HG02571 (cell line): Measurements from ENCODE around the gene DUSP8.

Source experiments
- ATAC-seq: cut with Tn5 transposase; IDR thresholded peaks from one replicate; pipeline ENCODE4 v1.9.1; 2021; ENCODE audit warnings: mild to moderate bottlenecking, moderate library complexity; ENCODE audit not compliant: unreplicated experiment

DUSP8 gene

DNA sequence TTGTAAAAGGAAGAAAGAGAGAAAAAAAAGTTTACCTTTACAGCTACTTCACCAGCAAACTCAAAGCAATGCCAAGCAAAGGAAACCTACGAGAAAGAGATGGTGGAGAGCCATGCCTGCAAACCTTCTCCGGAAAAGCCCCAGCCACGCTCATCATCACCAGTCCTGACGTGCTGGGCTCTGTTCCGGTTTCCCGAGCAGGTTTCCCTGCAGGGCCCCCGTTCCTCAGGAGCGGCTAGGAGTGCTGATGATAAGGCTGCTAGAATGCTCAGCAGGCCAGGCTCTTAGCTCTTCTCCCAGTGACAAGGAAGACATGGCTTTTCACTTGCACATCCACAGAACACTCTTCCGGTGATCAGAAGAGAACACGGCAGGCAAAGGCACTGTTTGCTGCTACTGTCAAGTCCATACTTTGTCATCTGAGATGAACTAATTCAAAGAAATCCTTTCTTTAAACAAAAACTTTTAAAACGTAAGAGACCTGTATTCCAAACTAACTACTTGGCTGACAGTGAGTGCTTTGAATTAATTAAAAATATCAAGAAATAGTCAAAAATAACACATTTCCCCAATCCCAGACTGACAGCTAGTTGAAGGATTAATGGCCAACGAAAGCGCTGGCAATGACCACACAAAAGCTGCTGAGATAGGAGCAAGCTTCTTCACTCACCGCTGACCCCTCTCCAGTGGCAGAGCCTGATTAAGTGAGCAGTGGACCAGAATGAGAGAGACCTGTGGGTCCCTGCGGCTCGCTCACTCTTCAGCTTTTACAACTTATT, 35.8 kb downstream of the DUSP8 start:
- ATAC-seq, result no peak

DNA sequence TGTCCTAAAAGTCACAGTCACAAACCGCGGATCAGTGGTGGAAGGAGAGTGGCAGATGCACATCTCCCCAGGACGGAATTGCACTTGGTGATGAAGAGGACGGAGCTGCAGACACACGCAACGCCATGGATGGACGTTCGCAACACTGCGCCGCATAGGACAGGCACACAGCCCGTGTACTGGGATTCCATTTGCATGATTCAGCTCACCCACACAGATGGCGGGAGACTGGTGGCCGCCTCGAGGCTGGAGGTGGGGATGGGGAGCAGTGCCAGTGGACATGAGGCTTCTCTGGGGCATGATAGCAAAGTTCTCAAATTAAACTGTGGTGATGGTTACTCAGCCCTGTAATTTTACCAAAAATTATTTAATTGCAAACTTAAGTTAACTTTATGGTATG, 37.4 kb downstream of the DUSP8 start:
- ATAC-seq, result no peak

DNA sequence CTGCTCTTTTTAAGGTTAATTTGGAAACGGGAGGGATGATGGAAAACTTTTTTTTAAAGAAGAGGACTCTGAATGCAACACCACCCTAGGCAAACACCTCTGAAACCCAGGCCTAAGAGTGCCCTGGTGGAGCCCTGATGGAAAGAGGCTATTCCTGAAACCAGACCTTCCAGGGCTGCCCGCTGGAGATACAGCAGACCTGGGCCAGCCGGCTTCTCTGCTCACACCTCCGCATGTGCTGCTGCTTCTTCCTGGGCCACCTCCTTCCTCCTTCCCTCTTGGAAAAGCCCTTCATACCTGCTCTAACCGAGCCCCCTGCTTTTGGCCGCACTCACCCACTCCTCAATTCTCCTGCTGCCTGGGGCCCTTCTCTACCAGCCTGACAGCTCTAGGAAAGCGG, 37.9 kb downstream of the DUSP8 start:
- ATAC-seq, result no peak

DNA sequence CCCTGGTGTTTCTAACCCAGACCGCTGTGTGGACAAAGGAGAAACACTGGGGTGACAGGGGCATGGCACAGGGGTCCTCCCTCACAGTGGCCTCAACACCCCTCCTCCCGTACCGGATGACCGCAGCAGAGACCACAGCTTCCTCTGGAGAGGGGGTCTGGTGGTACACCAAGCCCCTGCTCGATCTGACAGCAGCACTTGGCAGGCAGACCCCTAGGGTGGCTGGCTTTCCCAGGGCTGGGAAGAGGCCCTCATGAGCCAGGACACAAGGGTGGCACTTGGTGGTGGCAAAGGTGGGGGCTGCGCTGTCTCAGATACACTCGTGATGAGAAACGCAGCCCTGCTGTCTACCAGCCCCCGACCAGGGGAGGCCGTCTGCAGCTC, 38.7 kb downstream of the DUSP8 start:
- no peak for ATAC-seq

DNA sequence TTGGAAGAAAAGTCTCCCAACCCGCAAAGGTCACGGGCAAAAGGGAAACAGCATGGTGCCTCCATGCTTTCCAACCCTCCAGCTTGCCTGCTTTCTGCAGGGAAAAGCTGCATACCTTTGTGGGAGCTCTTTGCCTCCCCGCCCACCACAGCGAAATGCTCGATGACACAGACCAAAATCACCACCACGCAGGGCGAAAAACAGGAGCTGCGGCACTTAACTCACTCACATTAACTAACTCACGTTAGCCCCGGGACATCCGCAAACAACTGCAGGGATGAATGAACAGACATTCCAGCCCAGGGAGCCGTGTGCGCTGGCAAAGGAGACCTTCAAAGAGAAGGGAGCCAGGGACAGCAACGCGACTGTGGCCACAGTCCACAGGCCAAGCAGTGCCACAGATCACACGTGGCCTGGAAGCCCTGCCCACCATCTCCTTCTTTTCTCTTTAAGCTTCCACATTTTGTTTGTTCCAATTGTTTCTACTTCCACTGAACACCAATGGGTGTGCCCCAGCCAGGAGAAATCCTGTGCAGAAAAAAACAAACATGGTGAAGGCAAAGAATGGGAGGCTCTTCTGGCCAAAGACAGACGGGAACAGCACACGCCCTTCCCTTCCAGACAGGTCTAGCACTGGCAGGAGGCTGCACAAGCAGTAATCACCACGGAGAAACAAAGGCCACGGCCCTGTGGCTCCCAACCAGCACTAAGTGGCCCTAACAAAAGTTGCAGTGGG, 39.3 kb downstream of the DUSP8 start:
- no peak for ATAC-seq

DNA sequence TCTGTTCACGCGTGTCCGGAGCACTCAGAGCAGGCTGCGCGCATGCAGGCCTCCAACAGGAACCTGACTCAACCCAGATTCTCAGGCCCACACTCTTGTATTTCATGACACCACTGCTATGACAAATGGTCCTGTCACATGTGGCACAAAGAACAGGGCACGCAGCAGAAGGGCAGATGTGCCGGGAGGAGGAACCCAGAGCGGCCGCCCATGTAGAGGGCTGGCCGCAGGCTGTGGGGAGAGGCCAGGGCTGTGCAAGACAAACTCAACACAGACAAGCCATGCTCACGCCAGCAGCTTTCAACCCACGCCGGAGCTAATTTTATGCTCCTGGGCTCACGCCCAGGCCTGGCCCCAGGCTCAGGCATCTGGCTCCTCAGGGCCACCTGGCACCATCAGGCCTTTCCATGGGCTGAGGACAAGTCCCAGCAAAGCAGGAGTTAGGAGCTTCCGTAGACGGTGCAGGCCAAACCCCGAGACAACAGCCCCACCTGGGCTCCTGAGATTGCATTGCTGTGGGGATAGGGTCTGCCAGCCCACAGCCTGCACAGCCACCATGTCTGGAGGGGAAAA, 40.0 kb downstream of the DUSP8 start:
- no peak for ATAC-seq

DNA sequence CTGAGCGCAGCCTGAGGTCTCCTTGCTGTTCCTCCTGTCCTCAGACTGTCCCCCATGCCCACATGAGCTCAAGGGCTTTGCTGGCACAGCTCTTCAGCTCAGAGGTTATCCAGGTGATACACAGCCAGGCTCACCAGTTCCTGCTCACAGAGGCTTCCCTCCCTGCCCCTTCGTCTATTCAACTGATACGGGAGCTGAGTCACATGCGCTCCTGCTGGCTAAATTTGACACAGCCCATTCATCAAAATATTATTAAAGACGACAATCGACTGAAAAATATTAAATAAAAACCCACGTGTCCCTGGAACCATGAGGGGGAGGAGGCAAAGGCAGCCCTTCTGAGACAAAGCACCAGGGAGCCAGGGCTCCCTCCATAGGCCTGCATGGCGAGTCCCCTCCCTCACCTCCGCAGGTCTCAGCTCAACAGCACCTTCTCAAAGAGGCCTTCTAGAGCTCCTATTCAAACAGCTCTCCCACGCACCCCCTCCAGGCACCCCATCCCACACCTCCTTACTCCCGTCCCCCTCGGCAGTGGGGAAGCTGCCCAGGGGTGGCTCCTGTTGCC, 40.5 kb downstream of the DUSP8 start:
- no peak for ATAC-seq

DNA sequence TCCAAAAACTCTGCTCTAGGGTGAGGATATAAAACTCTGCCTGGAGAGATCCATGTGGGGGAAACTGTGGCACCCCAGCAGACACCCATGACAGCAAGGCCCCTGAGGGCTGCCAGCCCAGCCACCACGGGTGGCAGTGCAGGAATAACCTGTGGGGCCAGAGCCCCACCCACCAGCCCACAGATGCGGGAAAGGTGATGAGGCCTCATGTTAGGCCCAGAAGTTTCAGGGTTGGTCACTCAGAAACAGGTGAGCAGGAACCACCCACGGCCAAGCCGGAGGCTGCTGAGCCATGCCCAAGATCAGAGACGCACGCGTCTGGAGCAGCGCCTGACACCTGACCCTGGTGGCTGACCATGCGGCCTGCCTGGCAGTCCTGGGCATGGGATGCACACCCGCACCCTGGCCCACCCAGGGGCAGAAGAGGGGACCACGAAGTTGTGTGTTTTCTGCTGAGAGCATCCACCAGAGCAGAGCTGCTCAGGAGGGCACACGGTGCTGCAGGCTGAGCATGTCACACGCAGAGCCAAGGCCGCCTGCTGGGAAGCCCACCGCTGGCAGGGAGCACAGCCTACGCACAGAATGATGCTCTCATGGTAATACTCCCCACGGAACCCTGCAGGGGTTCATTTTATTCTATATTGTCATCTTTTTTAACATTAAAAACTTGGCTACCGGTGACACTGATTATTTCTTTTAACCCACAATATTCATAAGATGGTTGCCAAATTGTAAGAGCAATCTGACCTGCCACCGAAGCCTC, 41.2 kb downstream of the DUSP8 start:
- no peak for ATAC-seq

DNA sequence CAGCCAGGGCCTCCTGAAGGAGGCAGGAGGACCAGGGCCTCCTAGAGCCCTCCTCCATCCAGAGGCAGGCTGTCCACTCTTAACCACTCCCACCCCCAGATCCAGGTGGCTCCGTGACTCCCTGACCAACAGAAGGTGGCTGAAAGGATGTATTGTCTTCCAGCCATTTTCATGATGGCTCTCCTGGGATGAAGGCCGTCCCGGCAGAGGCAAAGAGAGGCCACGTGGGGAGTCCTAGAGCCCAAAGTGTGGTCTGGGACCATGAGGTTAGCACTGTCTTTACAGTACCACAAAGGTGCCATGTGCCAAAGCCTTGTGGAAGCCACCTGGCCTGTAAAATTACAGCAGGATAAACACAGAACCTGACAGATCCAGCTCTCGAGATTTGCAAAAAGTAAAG, 42.3 kb downstream of the DUSP8 start:
- ATAC-seq, result no peak

DNA sequence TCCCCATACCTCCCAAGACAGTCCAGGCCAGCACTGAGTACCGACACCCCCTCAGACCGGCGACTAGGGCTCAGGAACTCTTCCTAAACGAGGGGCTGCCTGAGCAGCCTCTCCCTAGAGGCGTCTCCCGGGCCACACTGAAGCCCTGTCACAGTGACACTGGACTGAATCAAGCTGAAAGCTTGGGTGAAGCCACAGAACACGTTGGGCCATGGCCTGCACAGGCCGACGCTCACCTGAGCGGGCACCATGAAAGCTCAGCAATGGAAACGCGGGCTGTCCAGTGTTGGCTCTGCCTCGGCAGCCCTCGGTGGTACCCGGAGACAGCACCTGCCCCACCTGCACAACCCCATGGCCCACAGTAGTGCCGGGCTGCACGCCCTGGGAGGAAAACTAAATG, 42.8 kb downstream of the DUSP8 start:
- no peak for ATAC-seq

DNA sequence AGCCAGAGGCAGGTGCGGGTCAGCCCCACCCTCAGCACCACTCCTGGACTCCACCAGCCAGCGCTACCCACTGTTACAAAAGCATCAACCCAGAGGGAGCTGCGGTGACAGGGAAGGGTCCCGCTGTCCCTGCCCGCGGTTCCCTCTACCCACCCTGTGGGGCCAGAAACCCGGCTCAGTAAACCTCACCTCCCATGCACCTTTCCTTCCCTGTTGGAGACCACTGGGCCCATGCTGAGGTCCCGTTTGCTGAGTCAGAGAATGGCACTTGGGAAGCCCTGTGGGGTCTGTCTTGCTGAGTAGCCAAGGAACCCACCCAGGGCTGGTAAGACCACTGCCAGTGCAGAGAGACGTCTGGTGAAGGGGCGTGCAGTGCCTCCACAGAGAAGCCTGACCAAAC, 43.4 kb downstream of the DUSP8 start:
- ATAC-seq, result no peak

DNA sequence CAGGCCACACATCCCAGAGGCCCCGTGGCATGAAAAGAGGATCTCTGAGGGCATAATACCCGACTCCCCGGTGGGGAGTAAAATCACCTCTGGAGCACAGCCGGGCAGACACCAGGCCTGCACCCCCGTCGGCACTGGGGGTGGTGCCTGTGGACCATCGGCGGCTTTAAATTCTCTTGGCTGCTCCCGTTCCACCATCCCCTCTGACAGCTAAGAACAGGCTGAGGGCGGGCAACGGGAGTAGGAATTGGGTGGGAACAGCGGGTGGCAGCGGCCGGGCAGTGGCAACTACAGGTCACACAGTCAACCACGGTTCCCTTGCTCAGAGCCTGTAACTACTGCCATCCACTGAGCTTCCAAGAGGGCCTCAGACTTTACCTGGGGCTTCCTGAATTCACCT, 45.3 kb downstream of the DUSP8 start:
- ATAC-seq, result no peak

DNA sequence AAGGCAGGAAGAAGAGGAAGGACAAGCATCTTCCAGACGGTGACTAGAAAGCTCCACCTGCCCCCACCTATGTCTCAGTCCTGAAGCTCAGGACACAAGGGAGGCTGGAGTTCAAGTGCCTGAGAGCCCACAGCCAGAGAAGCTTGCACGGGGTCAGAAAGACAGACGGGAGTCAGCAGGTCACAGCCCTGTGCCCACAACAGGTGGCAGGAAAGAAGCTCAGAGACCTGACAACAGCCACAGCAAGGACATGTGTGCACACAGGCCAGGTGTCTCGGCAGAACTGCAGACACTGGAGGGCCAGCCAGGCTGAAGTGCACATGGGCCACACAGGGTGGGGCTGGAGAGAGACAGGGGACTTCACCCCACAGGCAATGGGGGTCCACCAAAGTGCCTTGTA, 48.3 kb downstream of the DUSP8 start:
- ATAC-seq, result no peak

DNA sequence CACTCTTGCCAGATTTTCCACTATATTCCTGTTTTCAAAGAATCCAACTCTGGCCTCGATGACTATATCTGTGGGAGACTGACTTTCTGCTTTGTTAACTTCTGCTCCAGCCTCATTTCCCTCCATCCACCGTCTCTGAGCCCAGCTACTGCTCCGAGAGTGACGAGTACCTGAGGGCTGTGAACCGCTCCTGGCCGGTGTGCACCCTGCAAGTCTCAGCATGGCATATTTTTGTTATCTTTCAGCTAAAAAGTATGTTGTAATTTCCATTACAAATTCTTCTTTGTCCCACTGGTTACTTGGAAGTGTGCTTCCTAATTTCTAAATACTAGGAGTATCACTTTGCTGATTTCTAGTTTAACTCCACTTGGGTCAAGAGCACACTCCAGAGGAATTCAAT, 49.0 kb downstream of the DUSP8 start:
- no peak for ATAC-seq

DNA sequence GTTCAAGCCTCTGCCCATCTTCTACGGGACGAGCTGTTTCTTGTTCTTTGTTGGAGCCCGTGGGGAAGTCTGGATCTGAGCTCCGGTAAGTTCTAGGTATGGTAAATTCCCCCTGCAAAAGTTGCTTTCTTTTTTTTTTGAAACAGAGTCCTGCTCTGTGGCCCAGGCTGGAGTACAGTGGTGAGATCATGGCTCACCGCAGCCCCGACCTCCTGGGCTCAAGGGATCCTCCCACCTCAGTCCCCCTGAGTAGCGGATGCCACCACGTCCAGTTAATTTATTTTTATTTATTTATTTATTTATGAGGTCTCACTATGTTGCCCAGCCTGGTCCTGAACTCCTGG, 50.0 kb downstream of the DUSP8 start:
- ATAC-seq, result peak; percentile 35

DNA sequence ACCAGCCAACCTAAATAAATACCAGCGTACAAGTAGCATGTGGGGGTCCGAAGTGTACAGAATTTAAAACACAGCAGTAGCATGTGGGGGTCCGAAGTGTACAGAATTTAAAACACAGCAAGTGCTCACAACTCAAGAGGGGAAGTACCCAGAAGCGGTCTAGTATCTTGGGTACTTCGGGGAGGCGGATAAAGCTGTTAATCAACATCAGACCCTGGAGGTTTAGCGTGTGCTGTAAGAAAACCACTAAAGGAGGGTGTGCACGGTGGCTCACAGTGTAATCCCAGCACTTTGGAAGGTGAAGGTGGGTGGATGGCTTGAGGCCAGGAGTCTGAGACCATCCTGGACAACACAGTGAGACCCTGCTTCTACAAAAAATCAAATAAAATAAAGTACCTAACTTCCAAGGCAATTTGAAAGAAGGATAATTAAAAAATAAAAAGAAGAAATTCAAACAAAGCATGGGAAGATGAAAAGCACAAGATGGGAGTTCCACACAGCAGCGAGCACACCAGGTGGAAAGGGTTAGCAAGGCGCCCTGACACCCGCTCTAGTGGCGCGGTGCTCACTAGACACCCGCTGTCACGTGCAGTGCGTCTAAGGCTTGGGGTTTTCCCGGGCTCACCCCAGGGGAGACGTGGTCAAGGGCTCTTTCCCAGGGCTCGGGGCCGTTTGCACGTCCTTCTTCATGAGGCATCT, 50.5 kb downstream of the DUSP8 start:
- peak; percentile 90 for ATAC-seq

DNA sequence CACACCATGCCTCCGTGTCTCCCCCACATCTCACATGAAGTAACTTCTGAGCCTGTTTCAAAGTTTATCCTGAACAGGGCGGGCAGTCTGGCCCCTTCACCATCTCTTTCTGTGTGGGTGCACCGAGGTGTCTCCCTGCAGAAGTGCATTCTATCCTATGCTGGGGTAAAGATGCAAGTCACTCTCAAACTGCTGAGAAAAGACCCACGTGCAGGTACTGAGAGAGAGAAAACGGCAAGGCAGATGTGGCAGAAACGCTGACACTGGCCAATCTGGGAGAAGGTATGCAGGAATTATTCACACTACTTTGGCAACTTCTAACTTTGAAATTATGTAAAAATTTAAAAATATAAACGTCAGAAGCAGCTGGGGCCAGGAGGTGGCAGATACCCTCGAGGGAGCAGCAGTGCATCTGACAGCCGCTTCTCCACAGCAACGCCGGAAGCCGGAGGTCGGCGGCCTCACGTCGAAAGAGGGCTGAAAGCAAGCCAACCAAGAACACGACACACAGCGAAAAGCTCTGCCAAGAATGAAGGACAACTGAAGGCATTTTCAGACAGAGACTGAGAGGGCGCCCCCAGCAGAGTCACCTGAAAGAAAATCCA, 51.3 kb downstream of the DUSP8 start:
- ATAC-seq, result no peak

DNA sequence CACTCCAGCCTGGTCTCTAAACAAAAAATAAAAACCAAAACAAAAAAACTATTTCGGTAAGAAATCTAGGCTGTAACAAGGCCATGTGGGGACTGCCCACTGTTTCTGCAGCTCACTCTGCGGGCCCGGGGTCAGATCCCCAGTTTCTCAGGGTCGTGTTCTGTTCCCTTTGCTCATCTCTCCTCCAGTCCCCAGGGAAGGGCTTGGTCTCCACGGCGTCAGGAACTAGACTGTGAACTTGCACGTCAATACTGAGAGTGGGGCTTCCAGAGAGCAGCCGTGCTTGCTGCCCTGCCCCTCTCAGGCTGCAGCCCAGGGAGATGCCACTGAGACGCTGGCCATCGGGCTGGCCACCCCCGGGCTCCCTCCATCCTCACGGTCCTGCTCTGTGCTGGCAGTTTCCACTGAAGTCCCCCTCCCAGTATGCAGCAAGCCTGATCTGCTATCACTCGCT, 51.8 kb downstream of the DUSP8 start:
- no peak for ATAC-seq

DNA sequence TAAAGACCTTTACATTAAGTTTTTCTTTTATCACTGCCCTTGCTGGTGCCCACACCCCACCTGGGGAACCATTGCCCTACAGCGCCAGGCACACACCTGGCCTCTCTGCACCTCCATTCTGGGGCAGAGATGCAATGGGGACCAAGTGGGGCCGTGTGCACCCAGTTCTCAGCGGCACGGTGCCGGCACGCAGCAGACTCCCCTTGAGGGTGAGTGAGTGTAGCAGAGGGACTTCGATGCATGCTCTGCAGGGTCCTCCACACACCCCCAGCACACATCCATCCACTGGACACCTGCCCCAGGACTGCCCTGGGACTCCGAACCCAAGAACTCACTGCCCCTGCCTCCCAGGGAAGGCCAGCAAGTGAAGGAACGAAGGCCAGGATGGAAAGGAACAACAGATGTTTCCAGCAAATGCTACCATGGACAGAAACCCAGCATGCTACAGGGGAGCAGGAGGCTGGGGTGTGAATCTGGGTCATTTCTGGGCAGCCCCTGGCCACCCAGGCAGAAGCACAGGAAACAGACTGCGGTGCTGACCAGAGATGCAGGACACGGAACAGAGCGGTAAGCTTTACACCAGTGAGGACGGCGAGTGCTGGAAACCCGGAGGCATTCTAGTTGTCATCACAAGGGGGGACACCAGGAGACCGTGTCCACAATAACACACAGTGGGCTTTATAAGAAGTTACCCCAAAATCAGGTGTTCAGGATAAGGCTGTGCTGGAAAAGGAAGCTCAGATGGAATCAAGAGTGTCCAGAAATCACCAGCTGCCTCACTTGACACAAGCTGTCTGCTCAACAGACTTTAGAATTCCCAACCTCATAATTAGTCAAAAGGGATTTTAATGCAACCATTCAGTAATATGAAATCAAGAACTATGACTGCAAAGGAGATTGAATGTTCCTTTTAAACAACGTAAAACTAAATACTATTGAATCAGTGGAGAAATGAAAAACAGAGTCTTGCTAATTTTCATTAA, 52.8 kb downstream of the DUSP8 start:
- no peak for ATAC-seq
